HG03196 (cell line): Measurements from ENCODE around the gene OSBPL10.
"Not testable (repeated sequence)": the region's sequence is repeated elsewhere in the genome, so short reads cannot be mapped to it uniquely, and the experiment has no call there.

Experiments
- ATAC-seq: cut with Tn5 transposase; IDR thresholded peaks from one replicate; pipeline ENCODE4 v1.9.1; 2021; ENCODE audit not compliant: unreplicated experiment

The OSBPL10 gene

GRCh38 chr3:31861826-31862225 lies 119.2 kb downstream of the OSBPL10 start:
- no peak for ATAC-seq

- not testable (repeated sequence) for ATAC-seq
Measured at GRCh38 chr3:31860642-31861041, 120.4 kb downstream of the OSBPL10 start.

GRCh38 chr3:31859245-31859644 lies 121.8 kb downstream of the OSBPL10 start:
- no peak for ATAC-seq

- no peak for ATAC-seq
Measured at GRCh38 chr3:31858439-31858838, 122.6 kb downstream of the OSBPL10 start.

- ATAC-seq = no peak
Measured at GRCh38 chr3:31853580-31853979, 127.5 kb downstream of the OSBPL10 start.

GRCh38 chr3:31851278-31851677 lies 129.8 kb downstream of the OSBPL10 start:
- no peak for ATAC-seq

- ATAC-seq = no peak
Measured at GRCh38 chr3:31848911-31849310, 132.2 kb downstream of the OSBPL10 start.

- ATAC-seq = no peak
Measured at GRCh38 chr3:31848163-31848818, 132.8 kb downstream of the OSBPL10 start.

GRCh38 chr3:31847760-31848159 lies 133.3 kb downstream of the OSBPL10 start:
- no peak for ATAC-seq

GRCh38 chr3:31841515-31841914 lies 139.5 kb downstream of the OSBPL10 start:
- ATAC-seq = no peak

- ATAC-seq = no peak
Measured at GRCh38 chr3:31840252-31840651, 140.8 kb downstream of the OSBPL10 start.

- ATAC-seq = no peak
Measured at GRCh38 chr3:31839144-31839917, 141.7 kb downstream of the OSBPL10 start.

- ATAC-seq = no peak
Measured at GRCh38 chr3:31836131-31837075, 144.7 kb downstream of the OSBPL10 start.

GRCh38 chr3:31833391-31834190 lies 147.5 kb downstream of the OSBPL10 start:
- ATAC-seq = no peak

GRCh38 chr3:31832551-31832950 lies 148.5 kb downstream of the OSBPL10 start:
- no peak for ATAC-seq

GRCh38 chr3:31831591-31831990 lies 149.5 kb downstream of the OSBPL10 start:
- ATAC-seq = no peak

- ATAC-seq = no peak
Measured at GRCh38 chr3:31829826-31830426, 151.1 kb downstream of the OSBPL10 start.

GRCh38 chr3:31829010-31829409 lies 152.1 kb downstream of the OSBPL10 start:
- no peak for ATAC-seq

GRCh38 chr3:31828007-31828406 lies 153.1 kb downstream of the OSBPL10 start:
- no peak for ATAC-seq

- no peak for ATAC-seq
Measured at GRCh38 chr3:31823184-31823583, 157.9 kb downstream of the OSBPL10 start.
